ENCODE measurements around the gene SUGCT. TPM values are rescaled to one million over a fixed set of nuclear protein-coding genes. Genes with fewer than 3 reads are reported as not detected.
A peak's percentile ranks its signal among the peaks of the same experiment; 100 is the strongest.

The SUGCT gene
- total and polyA plus RNA-seq, 4 donors = 2.4 to 5.3 (median 3.3) TPM

DNA sequence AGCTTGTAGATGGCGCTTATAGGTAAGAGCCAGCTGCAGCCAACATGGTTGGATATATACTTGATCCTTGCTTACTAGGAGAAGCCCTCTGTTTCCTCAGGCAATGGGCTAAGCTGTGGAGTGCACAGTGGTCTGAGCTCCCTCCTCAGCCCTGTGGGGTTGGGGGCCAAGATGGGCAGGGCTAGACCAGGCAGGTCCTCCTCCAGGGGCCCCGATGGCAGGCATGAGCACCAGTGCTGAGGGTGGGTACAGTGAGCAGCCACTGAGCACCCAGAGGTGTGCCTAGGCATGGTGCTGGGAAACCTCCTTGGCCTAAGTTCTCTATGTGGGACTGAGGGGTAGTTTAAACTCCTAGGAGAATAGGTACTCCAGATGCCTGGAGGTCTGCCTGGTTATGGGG lies 680.2 kb downstream of the SUGCT start:
- 97% methylated on average over 2 of the region's 2 CpGs for WGBS (ENCODE audit: insufficient coverage)
- DNase-seq (ENCODE audit: low read depth in 4 of 6, low spot score in 6 of 6) = no peak
- H3K27me3 ChIP-seq (ENCODE audit: control insufficient read depth, insufficient read depth, low read length) = no peaks in the 10 kb centered on the region
- no peaks in the 10 kb centered on the region for H3K9me3 ChIP-seq (ENCODE audit: control insufficient read depth, insufficient read depth, low read length)
- H3K4me3 ChIP-seq (ENCODE audit: low read depth, low read length) = no peak overlapping the region
- H3K4me1 ChIP-seq (ENCODE audit: control insufficient read depth, insufficient read depth, low read length) = no peaks in the 10 kb centered on the region
- H3K36me3 ChIP-seq (ENCODE audit: control insufficient read depth, insufficient read depth, low read length) = no peaks in the 10 kb centered on the region
- H3K27ac ChIP-seq (ENCODE audit: low read depth, low read length) = no peak overlapping the region

DNA sequence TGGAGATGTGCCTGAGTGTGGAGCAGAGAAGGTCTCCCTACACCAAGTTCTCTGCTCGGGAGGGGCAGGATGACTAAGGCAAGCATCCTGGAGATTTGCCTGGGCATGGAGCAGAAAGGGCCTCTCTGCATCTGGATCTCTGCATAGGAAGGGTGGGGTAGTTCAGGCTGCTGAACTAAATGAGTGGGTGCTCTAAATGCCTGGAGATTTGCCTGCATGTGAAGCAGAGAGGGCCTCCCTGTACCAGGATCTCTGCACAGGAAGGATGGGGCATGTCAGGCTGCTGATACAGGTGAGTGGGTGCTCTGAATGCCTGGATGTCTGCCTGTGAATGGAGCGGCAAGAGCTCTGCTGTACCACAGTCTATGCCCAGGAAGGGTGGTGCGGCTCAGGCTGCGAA lies 680.7 kb downstream of the SUGCT start:
- no peak overlapping the region for H3K27ac ChIP-seq (ENCODE audit: low read depth, low read length)
- H3K36me3 ChIP-seq (ENCODE audit: control insufficient read depth, insufficient read depth, low read length) = no peaks in the 10 kb centered on the region
- 100% methylated on average over 4 of the region's 4 CpGs for WGBS (ENCODE audit: insufficient coverage)
- no peak for DNase-seq (ENCODE audit: low read depth in 4 of 6, low spot score in 6 of 6)
- no peaks in the 10 kb centered on the region for H3K27me3 ChIP-seq (ENCODE audit: control insufficient read depth, insufficient read depth, low read length)
- H3K4me3 ChIP-seq (ENCODE audit: low read depth, low read length) = no peak overlapping the region
- no peaks in the 10 kb centered on the region for H3K4me1 ChIP-seq (ENCODE audit: control insufficient read depth, insufficient read depth, low read length)
- H3K9me3 ChIP-seq (ENCODE audit: control insufficient read depth, insufficient read depth, low read length) = no peaks in the 10 kb centered on the region

GRCh38 chr7:40822861-40823260 lies 688.1 kb downstream of the SUGCT start:
- H3K4me1 ChIP-seq (ENCODE audit: control insufficient read depth, insufficient read depth, low read length) = peaks cover 9% of the 10 kb centered on the region
- no peak overlapping the region for H3K4me3 ChIP-seq (ENCODE audit: low read depth, low read length)
- H3K36me3 ChIP-seq (ENCODE audit: control insufficient read depth, insufficient read depth, low read length) = no peaks in the 10 kb centered on the region
- no peak overlapping the region for H3K27ac ChIP-seq (ENCODE audit: low read depth, low read length)
- WGBS (ENCODE audit: insufficient coverage) = no CpG with 5 or more reads among the region's 1 CpG
- no peaks in the 10 kb centered on the region for H3K9me3 ChIP-seq (ENCODE audit: control insufficient read depth, insufficient read depth, low read length)
- no peak for DNase-seq (ENCODE audit: low read depth in 4 of 6, low spot score in 6 of 6)
- no peaks in the 10 kb centered on the region for H3K27me3 ChIP-seq (ENCODE audit: control insufficient read depth, insufficient read depth, low read length)

- Histone ChIP-seq H3K36me3 (ENCODE audit: control insufficient read depth, insufficient read depth, low read length) (no peaks in the 10 kb centered on the region), H3K27me3 (ENCODE audit: control insufficient read depth, insufficient read depth, low read length) (no peaks in the 10 kb centered on the region), H3K9me3 (ENCODE audit: control insufficient read depth, insufficient read depth, low read length) (no peaks in the 10 kb centered on the region), H3K27ac (ENCODE audit: low read depth, low read length) (no peak overlapping the region), H3K4me3 (ENCODE audit: low read depth, low read length) (no peak overlapping the region), H3K4me1 (ENCODE audit: control insufficient read depth, insufficient read depth, low read length) (peaks cover 9% of the 10 kb centered on the region)
- DNase-seq (ENCODE audit: low read depth in 4 of 6, low spot score in 6 of 6) = no peak
- WGBS (ENCODE audit: insufficient coverage) = no CpG with 5 or more reads among the region's 3 CpGs
Measured at GRCh38 chr7:40824461-40824860, 689.7 kb downstream of the SUGCT start.

DNA sequence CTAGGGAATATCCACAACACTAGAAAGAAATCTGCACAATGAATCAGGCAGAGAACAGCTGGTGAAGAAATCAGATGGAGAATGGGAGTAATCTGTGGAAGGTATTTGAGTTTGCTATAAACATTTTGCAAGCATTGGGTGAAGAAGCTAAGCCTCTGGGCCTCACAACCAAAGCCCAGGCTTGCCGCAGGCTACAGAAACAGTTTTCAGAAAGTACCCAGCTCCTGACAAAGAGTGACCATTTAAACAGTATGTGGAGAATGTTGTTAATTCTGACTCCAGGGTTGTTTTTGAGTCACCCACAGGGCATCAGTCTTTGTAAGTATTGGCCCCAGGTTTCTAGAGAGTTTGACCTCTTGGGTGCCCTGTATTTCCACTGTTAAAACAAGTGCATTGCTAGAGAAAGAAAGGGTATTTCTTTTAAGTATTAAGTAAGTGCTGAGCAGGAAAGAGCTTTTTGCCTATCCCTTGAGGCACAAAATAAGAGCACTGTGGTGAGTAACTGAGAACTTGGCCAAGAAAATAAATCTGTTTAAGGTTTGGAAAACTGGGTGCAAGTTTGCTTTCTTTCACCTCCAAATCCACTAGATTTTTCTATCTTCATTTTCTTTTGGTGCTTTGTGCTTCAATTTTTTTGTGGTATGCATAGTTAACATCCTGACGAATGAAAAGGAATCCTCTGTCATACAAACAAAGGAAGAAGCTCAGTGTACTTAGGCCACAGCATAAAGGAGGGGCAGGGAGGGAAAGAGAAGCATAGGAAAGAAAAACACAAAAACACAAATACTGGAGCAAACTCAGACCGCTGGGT lies 691.8 kb downstream of the SUGCT start:
- peak in 2 of 6 donors; percentile 15 to 64 for DNase-seq (ENCODE audit: low read depth in 4 of 6, low spot score in 6 of 6)
- Histone ChIP-seq H3K4me3 (ENCODE audit: low read depth, low read length) (no peak overlapping the region), H3K36me3 (ENCODE audit: control insufficient read depth, insufficient read depth, low read length) (no peaks in the 10 kb centered on the region), H3K4me1 (ENCODE audit: control insufficient read depth, insufficient read depth, low read length) (peaks cover 9% of the 10 kb centered on the region), H3K27me3 (ENCODE audit: control insufficient read depth, insufficient read depth, low read length) (no peaks in the 10 kb centered on the region), H3K27ac (ENCODE audit: low read depth, low read length) (peak overlapping the region; percentile 10), H3K9me3 (ENCODE audit: control insufficient read depth, insufficient read depth, low read length) (no peaks in the 10 kb centered on the region)
- 29% methylated on average over 1 of the region's 3 CpGs for WGBS (ENCODE audit: insufficient coverage)

DNA sequence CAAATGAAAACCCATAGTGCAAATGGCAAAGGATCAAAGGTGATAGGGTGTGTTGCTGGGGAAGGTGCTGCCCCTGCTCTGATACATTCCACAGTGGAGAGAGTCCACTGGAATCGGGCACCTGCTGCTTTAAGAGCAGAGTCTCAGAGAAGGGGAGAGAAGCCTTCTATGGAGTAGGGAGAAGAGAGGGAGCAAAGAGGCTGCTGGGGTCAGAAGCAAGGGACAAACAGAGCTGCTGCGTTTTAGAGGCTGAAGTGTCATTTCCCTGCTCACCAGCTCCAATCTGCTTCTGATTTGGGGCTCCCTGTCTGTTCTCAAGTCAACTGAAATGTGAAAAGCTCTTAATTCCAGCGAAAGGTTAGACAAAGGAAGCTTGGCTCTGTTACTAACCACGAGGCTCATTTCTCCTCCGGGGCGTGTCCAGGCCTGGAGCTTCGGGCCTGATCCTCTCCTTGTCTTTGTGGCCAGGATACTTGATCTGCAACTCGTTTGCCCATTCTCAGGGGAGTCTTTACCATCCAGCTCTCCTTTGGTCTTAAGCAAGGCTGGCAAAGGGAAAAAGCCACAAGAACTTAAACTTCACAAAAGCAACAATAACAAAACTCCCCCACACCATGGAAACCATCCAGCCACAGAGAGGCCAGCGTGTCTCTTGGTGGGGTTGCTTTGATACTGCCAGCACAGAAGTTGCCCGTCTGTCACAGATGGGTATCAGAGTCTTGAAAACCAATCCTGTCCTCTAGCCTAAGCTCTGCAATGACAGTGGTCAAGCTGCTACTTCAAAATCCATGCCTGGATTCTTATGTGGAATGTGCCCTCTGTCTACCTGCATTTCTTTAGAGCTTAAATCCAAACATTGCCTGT lies 692.6 kb downstream of the SUGCT start:
- H3K27ac ChIP-seq (ENCODE audit: low read depth, low read length) = peak overlapping the region; percentile 10
- H3K9me3 ChIP-seq (ENCODE audit: control insufficient read depth, insufficient read depth, low read length) = no peaks in the 10 kb centered on the region
- H3K4me1 ChIP-seq (ENCODE audit: control insufficient read depth, insufficient read depth, low read length) = peaks cover 9% of the 10 kb centered on the region
- no peaks in the 10 kb centered on the region for H3K36me3 ChIP-seq (ENCODE audit: control insufficient read depth, insufficient read depth, low read length)
- peak in 2 of 6 donors; percentile 12 to 27 for DNase-seq (ENCODE audit: low read depth in 4 of 6, low spot score in 6 of 6)
- 35% methylated on average over 9 of the region's 10 CpGs for WGBS (ENCODE audit: insufficient coverage)
- H3K4me3 ChIP-seq (ENCODE audit: low read depth, low read length) = no peak overlapping the region
- no peaks in the 10 kb centered on the region for H3K27me3 ChIP-seq (ENCODE audit: control insufficient read depth, insufficient read depth, low read length)

GRCh38 chr7:40828686-40829600 lies 694.1 kb downstream of the SUGCT start:
- Histone ChIP-seq H3K36me3 (ENCODE audit: control insufficient read depth, insufficient read depth, low read length) (no peaks in the 10 kb centered on the region), H3K4me3 (ENCODE audit: low read depth, low read length) (no peak overlapping the region), H3K27me3 (ENCODE audit: control insufficient read depth, insufficient read depth, low read length) (no peaks in the 10 kb centered on the region), H3K4me1 (ENCODE audit: control insufficient read depth, insufficient read depth, low read length) (peaks cover 9% of the 10 kb centered on the region), H3K27ac (ENCODE audit: low read depth, low read length) (no peak overlapping the region), H3K9me3 (ENCODE audit: control insufficient read depth, insufficient read depth, low read length) (no peaks in the 10 kb centered on the region)
- DNase-seq (ENCODE audit: low read depth in 4 of 6, low spot score in 6 of 6) = no peak
- 95% methylated on average over 5 of the region's 10 CpGs for WGBS (ENCODE audit: insufficient coverage)

DNA sequence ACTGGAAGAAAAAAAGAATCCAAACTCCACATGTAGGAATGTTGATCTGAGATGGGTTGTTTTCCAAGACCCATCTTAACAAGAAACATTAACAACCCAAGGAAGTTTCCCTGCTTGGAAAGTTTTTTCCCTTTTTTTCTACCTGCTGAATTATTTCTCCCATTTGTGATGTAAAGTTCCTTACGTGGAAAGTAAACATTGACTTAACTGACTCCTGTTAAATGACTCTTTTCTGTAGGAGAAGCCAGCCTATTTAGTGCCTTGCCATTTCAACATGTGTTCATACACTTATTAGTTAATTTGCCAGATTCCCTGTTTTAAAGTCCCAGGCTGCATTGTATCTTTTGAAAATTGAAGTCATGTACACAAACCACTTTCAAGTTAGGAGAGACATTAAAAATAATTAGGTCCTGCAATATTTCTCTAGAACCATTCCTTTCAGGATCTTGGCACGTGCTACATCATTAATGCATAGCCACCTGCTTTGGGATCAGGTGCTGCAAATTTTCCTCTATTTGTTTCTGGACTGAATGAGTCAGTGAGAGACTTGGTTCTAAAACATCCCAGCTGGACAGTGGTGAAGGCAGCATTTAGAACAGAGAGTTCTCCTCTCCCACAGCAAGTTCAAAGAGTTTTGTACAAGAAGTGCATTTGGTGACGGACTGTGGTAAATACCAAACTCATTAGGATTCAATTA lies 698.5 kb downstream of the SUGCT start:
- peak in 1 of 6 donors; percentile 8 for DNase-seq (ENCODE audit: low read depth in 4 of 6, low spot score in 6 of 6)
- no peaks in the 10 kb centered on the region for H3K9me3 ChIP-seq (ENCODE audit: control insufficient read depth, insufficient read depth, low read length)
- H3K4me1 ChIP-seq (ENCODE audit: control insufficient read depth, insufficient read depth, low read length) = no peaks in the 10 kb centered on the region
- no peaks in the 10 kb centered on the region for H3K27me3 ChIP-seq (ENCODE audit: control insufficient read depth, insufficient read depth, low read length)
- no peak overlapping the region for H3K4me3 ChIP-seq (ENCODE audit: low read depth, low read length)
- WGBS (ENCODE audit: insufficient coverage) = no CpG with 5 or more reads among the region's 3 CpGs
- H3K27ac ChIP-seq (ENCODE audit: low read depth, low read length) = no peak overlapping the region
- no peaks in the 10 kb centered on the region for H3K36me3 ChIP-seq (ENCODE audit: control insufficient read depth, insufficient read depth, low read length)

- 100% methylated on average over 1 of the region's 2 CpGs for WGBS (ENCODE audit: insufficient coverage)
- H3K4me3 ChIP-seq (ENCODE audit: low read depth, low read length) = no peak overlapping the region
- no peak overlapping the region for H3K27ac ChIP-seq (ENCODE audit: low read depth, low read length)
- H3K4me1 ChIP-seq (ENCODE audit: control insufficient read depth, insufficient read depth, low read length) = no peaks in the 10 kb centered on the region
- no peaks in the 10 kb centered on the region for H3K36me3 ChIP-seq (ENCODE audit: control insufficient read depth, insufficient read depth, low read length)
- H3K27me3 ChIP-seq (ENCODE audit: control insufficient read depth, insufficient read depth, low read length) = no peaks in the 10 kb centered on the region
- peak in 1 of 6 donors; percentile 9 for DNase-seq (ENCODE audit: low read depth in 4 of 6, low spot score in 6 of 6)
- H3K9me3 ChIP-seq (ENCODE audit: control insufficient read depth, insufficient read depth, low read length) = no peaks in the 10 kb centered on the region
Measured at GRCh38 chr7:40833888-40834234, 699.1 kb downstream of the SUGCT start.

Data from spinal cord (tissue), 10 donors.